Duodenal mucosa (tissue), 2 donors: ENCODE data around the gene AGBL1.

Experiments
- H3K27ac ChIP-seq: one replicate; pipeline ENCODE4 v1.7.0; 2013; ENCODE audit warnings: low read depth, low read length
- H3K27me3 ChIP-seq, 2 donors: one replicate each; pipeline ENCODE4 v1.7.0; 2013; ENCODE audit warnings: low read length in 2 of 2, control low read depth in 1 of 2; ENCODE audit not compliant: insufficient read depth in 2 of 2, control insufficient read depth in 1 of 2
- H3K36me3 ChIP-seq, 2 donors: one replicate each; pipeline ENCODE4 v1.7.0; 2013; ENCODE audit warnings: low read length in 2 of 2, control low read depth in 1 of 2; ENCODE audit not compliant: insufficient read depth in 2 of 2, control insufficient read depth in 1 of 2
- H3K4me1 ChIP-seq, 2 donors: one replicate each; pipeline ENCODE4 v1.7.0; 2013; ENCODE audit warnings: low read length in 2 of 2, control low read depth in 1 of 2; ENCODE audit not compliant: insufficient read depth in 2 of 2, control insufficient read depth in 1 of 2
- H3K4me3 ChIP-seq, 2 donors: one replicate each; pipeline ENCODE4 v1.7.0; 2013; ENCODE audit warnings: low read length in 2 of 2, low read depth in 1 of 2
- H3K9ac ChIP-seq, 2 donors: one replicate each; pipeline ENCODE4 v1.7.0; 2013; ENCODE audit warnings: low read length in 2 of 2, low read depth in 1 of 2
- H3K9me3 ChIP-seq, 2 donors: one replicate each; pipeline ENCODE4 v1.7.0; 2013; ENCODE audit warnings: low read length in 2 of 2, control low read depth in 1 of 2; ENCODE audit not compliant: control insufficient read depth in 1 of 2

AGBL1 gene

DNA sequence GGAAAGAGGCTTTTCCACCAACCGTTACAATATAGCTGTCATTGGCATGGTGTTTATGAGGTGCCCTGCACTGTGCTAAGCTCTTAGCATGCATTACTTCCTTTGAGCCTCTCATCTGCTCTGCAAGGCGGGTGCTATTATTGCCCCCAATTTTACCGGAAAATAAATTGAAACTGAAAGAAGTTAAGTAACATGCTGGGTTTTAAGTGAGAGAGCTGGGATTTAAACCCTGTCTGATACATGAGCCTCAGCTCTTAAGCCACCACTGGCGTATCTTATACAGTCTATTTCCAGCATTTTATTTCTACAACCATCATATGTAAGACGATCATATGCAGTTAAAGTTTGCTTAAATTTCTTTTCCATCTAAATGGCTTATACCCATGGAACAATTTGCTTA is 81.6 kb downstream of the AGBL1 start:
- H3K36me3 ChIP-seq = no peaks in the 10 kb centered on the region
- no peaks in the 10 kb centered on the region for H3K4me1 ChIP-seq
- H3K4me3 ChIP-seq = no peak overlapping the region
- H3K9me3 ChIP-seq = no peaks in the 10 kb centered on the region
- no peak overlapping the region for H3K9ac ChIP-seq
- H3K27ac ChIP-seq = no peak overlapping the region
- H3K27me3 ChIP-seq = peaks cover 0 to 3% of the 10 kb centered on the region in 2 donors

DNA sequence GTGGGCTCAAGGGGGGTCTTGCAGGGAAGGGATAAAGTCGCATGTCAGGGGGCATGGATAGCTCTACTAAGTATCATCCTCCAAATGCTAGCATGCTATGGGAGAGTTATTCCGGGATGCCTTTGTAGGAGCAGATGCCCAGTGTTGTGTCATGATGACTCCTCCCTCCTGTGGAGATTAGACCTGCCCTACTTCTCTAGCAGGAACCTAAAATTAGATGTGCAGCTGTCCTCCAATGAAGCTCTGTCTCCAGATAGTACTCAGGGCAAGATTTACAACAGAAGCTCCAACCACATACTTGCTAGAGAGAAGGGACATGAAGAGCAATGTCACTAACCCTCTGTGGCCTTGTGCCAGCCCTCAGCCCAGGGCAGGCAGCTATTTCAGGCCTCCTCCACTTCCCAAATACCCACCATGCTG is 82.5 kb downstream of the AGBL1 start:
- no peak overlapping the region for H3K27ac ChIP-seq

DNA sequence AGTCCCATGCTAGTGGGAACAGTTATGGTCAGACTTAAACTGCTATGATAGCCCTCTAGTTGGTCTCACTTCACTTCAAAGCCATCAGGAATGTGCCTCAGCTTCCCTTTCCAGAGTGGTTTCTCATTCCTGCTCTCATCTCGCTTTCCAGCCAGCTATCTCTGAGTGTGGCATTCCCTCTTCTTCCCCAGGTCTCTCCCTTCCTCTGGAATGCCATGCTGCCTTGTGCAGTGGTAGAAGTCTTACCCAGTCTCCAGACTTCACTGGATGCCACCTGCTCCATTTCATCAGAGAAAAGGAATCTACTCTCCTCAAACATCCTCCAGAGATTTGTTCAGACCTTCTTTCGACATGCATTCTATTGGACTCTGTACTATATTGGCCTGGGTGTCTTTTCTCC is 83.0 kb downstream of the AGBL1 start:
- Histone ChIP-seq H3K9me3 (no peaks in the 10 kb centered on the region), H3K36me3 (no peaks in the 10 kb centered on the region), H3K4me1 (no peaks in the 10 kb centered on the region), H3K27me3 (peaks cover 0 to 3% of the 10 kb centered on the region in 2 donors), H3K4me3 (no peak overlapping the region), H3K9ac (no peak overlapping the region), H3K27ac (no peak overlapping the region)

More for the DNA sequence above, 82.5 kb downstream of the AGBL1 start:
- no peak overlapping the region for H3K4me3 ChIP-seq
- H3K4me1 ChIP-seq = no peaks in the 10 kb centered on the region
- no peak overlapping the region for H3K9ac ChIP-seq
- peaks cover 0 to 3% of the 10 kb centered on the region in 2 donors for H3K27me3 ChIP-seq
- H3K36me3 ChIP-seq = no peaks in the 10 kb centered on the region
- H3K9me3 ChIP-seq = no peaks in the 10 kb centered on the region

DNA sequence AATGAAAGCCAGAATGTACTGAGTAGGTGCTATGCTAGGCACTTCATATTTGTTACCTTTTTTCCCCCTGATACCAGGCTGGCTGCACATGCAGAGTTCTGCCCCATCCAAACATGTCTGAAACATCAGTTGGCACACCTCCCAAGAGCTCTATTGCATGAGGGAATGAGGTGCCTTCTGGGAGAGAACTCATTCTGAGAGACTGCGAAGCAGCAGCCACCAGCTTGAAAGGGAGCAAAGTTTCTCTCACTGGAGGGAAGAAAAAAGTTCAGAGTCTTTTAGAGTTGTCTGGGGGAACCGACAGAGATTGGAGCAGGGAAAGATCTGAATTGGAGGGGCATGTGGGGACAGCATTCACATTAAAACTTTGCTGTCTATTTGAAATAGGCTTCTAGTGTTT is 84.1 kb downstream of the AGBL1 start:
- Histone ChIP-seq H3K27ac (no peak overlapping the region), H3K27me3 (no peaks in the 10 kb centered on the region), H3K36me3 (no peaks in the 10 kb centered on the region), H3K4me1 (no peaks in the 10 kb centered on the region), H3K9ac (no peak overlapping the region), H3K9me3 (no peaks in the 10 kb centered on the region), H3K4me3 (no peak overlapping the region)

DNA sequence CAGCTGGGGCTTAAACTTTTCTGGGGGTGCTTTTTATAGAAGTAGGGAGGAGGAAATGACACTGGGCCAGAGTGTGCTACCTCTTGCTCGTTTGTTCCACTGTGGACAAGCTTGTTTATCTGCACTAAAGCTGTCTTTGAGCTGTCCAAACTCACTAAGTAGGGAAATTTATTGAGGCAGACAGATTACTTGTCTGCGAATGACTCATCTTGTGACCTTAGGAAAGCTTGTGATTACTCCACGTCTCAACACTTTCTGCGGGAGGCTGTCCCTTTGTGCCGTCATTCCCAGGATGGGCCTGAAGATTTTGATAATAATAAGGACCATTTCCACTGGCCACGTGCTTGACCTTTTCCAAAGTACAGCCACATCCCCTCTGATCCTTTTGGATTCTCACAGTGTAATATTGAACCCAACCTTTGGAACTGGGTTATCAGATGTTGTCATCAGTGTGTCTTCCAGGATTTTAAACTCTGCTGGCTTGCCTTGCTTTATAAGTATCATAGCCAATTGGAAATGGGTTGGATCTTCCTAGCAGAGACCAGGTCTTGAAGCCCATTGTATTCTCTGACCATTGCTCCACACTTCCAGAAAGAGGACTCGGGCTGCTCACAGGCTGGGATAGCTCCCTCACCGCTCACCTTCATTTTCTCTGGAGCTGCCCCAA is 84.7 kb downstream of the AGBL1 start:
- no peaks in the 10 kb centered on the region for H3K9me3 ChIP-seq
- H3K4me1 ChIP-seq = no peaks in the 10 kb centered on the region
- no peak overlapping the region for H3K27ac ChIP-seq
- H3K27me3 ChIP-seq = no peaks in the 10 kb centered on the region
- H3K9ac ChIP-seq = no peak overlapping the region
- H3K4me3 ChIP-seq = no peak overlapping the region
- H3K36me3 ChIP-seq = no peaks in the 10 kb centered on the region

DNA sequence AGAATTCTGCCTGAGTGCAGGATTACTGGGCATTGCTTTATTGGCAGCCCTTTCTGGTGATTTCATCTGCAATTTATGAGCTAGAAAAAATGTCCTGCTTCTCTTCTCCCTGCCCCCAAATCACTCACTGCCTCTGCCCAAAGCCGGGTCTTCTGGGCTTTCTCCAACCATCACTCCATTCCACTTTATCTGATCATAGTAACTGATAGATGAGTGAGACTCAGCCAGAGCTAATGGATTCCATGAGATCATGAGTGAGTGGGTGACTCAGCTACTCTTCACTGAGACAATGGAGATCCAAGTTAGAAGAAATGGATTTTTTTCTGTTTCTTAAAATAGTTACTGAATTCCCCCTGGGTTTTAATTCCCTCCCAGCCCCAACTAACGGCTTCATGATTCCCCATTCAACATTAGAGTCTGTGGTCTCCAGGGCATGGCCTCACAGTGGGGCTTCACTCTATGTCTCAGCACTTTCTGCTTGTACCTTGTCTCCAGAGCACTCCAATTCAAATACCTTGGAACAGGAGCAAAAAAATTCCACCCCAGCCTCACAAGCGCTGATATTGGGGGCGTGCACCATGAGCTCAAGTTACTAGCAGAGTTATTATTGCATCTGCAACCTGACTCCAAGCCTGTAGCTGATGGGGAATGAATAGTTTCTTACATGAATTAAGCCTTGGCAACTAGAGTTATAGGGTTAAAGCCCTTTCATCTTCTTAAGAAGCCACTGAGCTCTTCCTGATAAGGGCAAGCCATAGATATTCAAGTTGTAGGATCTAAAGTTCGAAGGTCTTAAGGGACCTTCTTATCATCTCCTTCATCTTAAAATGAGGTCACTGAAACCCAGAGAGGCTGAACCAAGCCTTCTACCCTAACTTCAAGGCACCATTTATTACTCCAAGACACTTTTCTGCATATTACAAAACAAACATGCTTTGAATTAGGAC is 85.9 kb downstream of the AGBL1 start:
- Histone ChIP-seq H3K27ac (no peak overlapping the region), H3K4me1 (no peaks in the 10 kb centered on the region), H3K27me3 (no peaks in the 10 kb centered on the region), H3K4me3 (no peak overlapping the region), H3K9ac (no peak overlapping the region), H3K9me3 (no peaks in the 10 kb centered on the region), H3K36me3 (no peaks in the 10 kb centered on the region)

DNA sequence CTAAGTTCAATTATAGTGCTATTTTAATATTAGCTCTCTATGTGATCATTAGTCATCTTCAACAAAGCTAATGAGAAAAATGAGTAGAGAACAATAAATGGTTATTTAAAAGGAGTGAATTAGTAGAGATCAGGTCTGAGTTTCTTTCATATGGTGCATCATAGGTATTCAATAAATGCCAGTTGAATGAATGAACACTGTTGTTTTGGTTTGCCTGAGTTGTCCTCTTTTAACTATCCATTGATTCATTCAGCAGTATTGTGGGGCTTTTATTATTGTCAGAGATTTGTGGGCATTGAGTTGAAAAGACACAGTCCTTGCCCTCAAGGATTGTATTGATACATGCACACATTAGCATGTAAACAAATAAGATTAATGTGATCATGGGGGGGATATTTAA is 88.2 kb downstream of the AGBL1 start:
- Histone ChIP-seq H3K27ac (no peak overlapping the region), H3K9me3 (no peaks in the 10 kb centered on the region), H3K4me3 (no peak overlapping the region), H3K27me3 (no peaks in the 10 kb centered on the region), H3K4me1 (no peaks in the 10 kb centered on the region), H3K9ac (no peak overlapping the region), H3K36me3 (no peaks in the 10 kb centered on the region)

DNA sequence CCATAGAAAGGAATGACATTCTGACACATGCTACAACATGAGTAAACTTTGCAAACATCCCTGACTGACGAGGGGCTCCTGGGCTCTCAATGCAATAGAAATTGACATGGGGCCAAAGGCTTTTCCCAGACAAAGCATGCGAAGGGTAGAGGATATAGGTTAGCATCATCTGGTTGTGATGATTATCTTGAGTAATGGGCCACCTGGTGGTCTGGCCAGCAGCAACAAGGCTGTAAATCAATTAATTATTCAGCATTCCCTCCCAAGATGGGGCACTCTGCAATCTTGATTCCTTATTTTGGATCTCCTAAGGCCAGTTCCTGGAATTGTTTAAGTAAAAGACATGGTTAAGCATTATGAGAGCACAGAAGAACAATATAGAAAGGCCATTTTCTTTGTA is 99.2 kb downstream of the AGBL1 start:
- Histone ChIP-seq H3K9ac (no peak overlapping the region), H3K27ac (no peak overlapping the region), H3K4me3 (no peak overlapping the region), H3K9me3 (no peaks in the 10 kb centered on the region), H3K36me3 (no peaks in the 10 kb centered on the region), H3K4me1 (no peaks in the 10 kb centered on the region), H3K27me3 (no peaks in the 10 kb centered on the region)

DNA sequence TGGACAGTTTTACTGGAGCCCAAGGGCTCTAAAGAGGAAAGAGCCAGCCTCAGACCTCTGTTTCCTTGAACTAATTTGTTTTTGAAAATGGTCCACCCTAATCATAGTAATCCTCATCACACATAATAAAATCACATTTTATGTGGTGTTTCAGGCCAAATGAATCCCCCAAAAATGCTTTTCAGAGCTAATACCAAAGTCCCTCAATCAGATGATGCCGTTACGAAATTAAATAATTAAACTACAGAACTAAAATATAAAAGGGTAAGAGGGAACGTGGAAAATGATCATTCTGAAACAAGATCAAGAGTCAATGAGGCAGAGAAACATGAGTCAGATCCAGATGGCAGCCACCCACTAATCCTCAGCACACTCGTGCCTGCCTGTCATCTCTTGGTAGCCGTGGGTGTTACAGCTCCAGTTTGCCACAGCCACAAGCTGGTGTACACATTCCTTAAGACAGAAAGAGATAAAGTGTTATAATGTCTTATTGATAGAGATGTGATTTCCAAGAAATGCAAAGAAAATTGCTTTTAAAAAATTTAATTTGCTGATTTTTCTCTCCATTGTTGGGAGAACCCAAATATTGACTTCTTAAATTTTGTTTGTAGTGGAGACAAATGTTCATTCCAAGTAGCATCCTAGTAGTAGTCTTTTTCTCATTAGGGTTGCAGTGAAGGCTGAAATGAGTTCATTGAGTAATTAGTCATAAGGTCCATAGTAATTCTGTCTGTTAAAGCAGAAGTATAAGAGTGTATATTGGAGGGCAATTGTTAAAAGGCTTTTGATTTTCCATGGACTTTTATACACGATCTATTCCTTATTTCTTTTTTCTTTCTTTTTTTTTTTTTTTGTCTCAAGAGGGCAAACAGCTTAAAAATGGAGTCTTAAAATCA is 104.2 kb downstream of the AGBL1 start:
- Histone ChIP-seq H3K9ac (no peak overlapping the region), H3K4me1 (no peaks in the 10 kb centered on the region), H3K4me3 (no peak overlapping the region), H3K9me3 (no peaks in the 10 kb centered on the region), H3K27ac (no peak overlapping the region), H3K27me3 (no peaks in the 10 kb centered on the region), H3K36me3 (no peaks in the 10 kb centered on the region)
